Transverse colon (tissue), 4 donors: ENCODE data around the gene PTTG2.

ENCODE experiments used
- CTCF ChIP-seq, 5 experiments: fragments of 200-600 bp in 3 of 5; fragments of 450-650 bp in 2 of 5; sonication (generic) in 3 of 5; IDR thresholded peaks; 1 replicate in 2 of 5; 2 replicates in 3 of 5; pipeline ENCODE4 v1.5.1; 2016 to 2017; ENCODE audit warnings: antibody characterized with exemption in 5 of 5, inconsistent platforms in 3 of 5, mild to moderate bottlenecking in 2 of 5, moderate library complexity in 1 of 5
- POLR2A ChIP-seq: fragments of 450-650 bp; IDR thresholded peaks from one replicate; pipeline ENCODE4 v1.6.1; 2016; ENCODE audit warnings: antibody characterized with exemption, mild to moderate bottlenecking, moderate library complexity
- POLR2AphosphoS5 ChIP-seq, 3 donors: sonication (generic); formaldehyde crosslinking; IDR thresholded peaks; one replicate each; pipeline ENCODE4 v1.6.1; 2016; ENCODE audit warnings: antibody characterized with exemption in 3 of 3

DNA sequence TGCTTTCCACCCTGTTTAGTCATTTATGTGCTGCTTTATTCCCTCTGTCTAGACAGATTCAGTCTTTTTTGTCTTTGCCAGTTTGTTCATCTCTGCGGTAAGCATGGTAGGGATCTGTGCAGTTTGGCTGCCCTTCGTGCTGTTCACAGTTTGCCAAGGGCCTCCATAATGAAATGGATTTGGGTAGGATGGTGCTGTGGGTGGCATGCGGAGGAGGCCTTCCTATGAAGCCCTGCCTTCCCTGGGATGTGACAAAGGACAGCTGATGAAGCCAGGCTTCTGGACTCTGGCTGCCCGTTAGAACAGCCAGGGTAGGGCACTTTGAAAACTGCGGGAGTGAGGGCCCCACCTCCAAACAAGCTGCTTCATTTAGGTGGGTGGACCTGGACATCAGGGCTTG lies 47.4 kb downstream of the PTTG2 start:
- TF ChIP-seq POLR2A = no peak
- no peak for TF ChIP-seq CTCF (IDR thresholded peaks at IDR 0.05)
- TF ChIP-seq POLR2AphosphoS5 (IDR thresholded peaks at IDR 0.05) = no peak
